Endothelial cell of umbilical vein (primary cell): Measurements from ENCODE around the gene ARRDC2.

Experiments
- EZH2 ChIP-seq: IDR thresholded peaks from 2 replicates; pipeline ENCODE4 v1.6.1; 2012; ENCODE audit warnings: borderline replicate concordance, low read depth, mild to moderate bottlenecking, moderate library complexity, low read length, inconsistent platforms; ENCODE audit not compliant: severe bottlenecking
- MYC ChIP-seq: IDR thresholded peaks from one replicate; pipeline ENCODE4 v1.6.1; 2011; ENCODE audit warnings: mild to moderate bottlenecking, low read depth, low read length
- POLR2A ChIP-seq: IDR thresholded peaks from 2 replicates; pipeline ENCODE4 v1.6.1; 2012; ENCODE audit warnings: low read depth, mild to moderate bottlenecking, control low read depth, low read length
- POLR2AphosphoS5 ChIP-seq: IDR thresholded peaks from 2 replicates; pipeline ENCODE4 v1.6.1; 2012; ENCODE audit warnings: low read depth, mild to moderate bottlenecking, control low read depth, low read length, moderate library complexity; ENCODE audit not compliant: insufficient read depth
- TF ChIP-seq, protein P1 (sequence below), 2 donors: IDR thresholded peaks; 1 replicate in 1 of 2; 2 replicates in 1 of 2; pipeline ENCODE4 v1.5.1; 2011; ENCODE audit warnings: low read length in 2 of 2, mild to moderate bottlenecking in 2 of 2, moderate library complexity in 2 of 2, control low read depth in 1 of 2, inconsistent platforms in 1 of 2, low read depth in 1 of 2; ENCODE audit not compliant: insufficient read depth in 1 of 2; ENCODE audit errors: extremely low read depth in 1 of 2

DNA sequence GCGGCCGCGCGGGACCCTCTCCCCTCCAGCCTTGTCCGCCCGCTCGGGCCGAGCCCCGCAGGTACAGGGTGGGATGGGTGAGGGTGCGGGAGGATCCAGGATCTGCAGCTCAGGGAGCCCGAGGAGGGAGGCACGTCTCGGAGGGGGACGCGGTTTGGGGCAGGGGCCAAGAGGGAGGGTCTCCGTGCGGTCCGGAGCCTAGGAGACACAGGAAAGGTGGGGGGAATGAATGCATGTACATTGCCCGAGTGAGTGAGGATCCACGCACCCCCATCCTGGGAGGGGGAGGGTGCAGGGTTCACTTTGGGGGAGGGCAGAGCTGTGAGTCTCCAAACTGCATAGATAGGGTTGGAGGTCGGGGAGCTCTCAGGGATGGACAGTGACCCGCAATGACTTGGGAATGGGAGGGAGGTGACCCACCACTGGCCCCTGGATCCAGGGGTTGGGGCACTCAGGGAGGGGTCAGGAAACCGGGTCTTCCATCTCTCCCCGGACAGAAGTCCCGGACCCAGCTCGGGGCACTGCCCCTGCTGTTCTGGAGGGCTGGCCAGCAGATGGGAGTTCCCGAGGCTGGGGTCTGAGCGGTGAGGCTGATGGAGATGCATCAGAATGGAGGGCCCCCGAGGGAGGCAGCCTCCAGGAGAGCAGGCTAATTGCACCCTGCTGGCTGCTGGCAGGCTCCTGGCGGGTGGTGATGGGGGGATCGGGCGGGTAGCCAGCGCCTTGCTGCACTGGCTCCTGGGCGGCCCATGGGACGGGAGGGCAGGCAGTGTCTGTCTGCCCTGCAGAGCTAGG lies 40.5 kb upstream of the ARRDC2 start:
- TF ChIP-seq, protein P1, sequence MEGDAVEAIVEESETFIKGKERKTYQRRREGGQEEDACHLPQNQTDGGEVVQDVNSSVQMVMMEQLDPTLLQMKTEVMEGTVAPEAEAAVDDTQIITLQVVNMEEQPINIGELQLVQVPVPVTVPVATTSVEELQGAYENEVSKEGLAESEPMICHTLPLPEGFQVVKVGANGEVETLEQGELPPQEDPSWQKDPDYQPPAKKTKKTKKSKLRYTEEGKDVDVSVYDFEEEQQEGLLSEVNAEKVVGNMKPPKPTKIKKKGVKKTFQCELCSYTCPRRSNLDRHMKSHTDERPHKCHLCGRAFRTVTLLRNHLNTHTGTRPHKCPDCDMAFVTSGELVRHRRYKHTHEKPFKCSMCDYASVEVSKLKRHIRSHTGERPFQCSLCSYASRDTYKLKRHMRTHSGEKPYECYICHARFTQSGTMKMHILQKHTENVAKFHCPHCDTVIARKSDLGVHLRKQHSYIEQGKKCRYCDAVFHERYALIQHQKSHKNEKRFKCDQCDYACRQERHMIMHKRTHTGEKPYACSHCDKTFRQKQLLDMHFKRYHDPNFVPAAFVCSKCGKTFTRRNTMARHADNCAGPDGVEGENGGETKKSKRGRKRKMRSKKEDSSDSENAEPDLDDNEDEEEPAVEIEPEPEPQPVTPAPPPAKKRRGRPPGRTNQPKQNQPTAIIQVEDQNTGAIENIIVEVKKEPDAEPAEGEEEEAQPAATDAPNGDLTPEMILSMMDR (IDR thresholded peaks at IDR 0.05; ENCODE audit: extremely low read depth in 1 of 2, insufficient read depth in 1 of 2, low read depth in 1 of 2, low read length in 2 of 2), result no peak
- TF ChIP-seq MYC (no peak), POLR2AphosphoS5 (no peak), POLR2A (no peak), EZH2 (peak; percentile 45)
